Stimulated activated CD8-positive, alpha-beta memory T cell treated with anti-CD3 and anti-CD28 coated beads, Interleukin-2, amount 100 ng/mL, for 1 hour (primary cell): Measurements from ENCODE around the gene TYMP.
"Not testable (repeated sequence)": the region's sequence is repeated elsewhere in the genome, so short reads cannot be mapped to it uniquely, and the experiment has no call there.

Experiments
- DNase-seq, 2 donors: peaks; one replicate each; pipeline ENCODE4 v3.0.0-alpha.2; 2020; ENCODE audit warnings: low read depth in 2 of 2

TYMP gene

DNA sequence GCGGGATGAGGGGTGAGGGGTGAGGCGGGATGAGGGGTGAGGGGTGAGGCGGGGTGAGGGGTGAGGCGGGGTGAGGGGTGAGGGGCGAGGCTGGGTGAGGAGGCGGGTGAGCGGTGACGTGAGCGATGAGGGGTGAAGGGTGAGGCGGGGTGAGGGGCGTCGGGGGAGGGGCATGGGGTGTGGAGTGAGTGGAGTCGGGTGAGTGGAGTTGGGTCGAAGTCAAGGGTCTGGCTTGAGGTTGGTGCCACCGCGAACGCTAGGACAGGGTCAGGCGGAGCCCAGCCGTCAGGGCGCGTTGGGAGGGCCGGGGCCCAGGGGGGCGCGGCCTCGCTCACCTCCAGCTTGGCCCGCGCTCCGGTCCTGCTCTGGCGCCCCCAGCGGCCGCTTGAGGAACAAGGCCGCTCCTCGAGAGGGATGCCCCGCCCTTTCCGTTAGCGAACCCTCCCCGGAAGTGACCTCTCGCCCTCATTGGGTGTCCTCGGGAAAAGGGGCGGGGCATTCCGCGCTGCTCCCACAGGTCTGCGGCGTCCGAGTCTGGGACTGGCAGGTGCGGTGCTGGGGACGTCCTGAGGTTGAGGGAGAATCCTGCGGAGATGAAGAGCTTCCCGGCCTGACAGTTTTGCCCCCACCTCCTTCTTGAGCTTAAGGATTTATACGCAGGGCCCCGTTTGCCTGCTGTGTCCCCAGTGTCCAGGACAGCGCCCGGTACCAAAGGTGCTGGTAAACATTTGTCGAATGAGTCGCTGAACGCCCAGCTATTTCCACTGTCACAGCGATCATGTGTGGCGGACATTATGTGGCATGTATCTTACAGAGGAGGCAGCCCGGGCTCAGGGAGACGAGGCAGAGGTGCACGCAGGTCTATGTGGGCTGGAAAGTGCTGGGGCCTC lies 33.0 kb upstream of the TYMP start, which contains the start of gene SYCE3:
Gene SYCE3 (minus strand): TSS at position 397 of the 890 bp plus-strand sequence. CDS start 6,514 bp downstream, outside the sequence.
- peak; percentile 92 to 97 for DNase-seq

DNA sequence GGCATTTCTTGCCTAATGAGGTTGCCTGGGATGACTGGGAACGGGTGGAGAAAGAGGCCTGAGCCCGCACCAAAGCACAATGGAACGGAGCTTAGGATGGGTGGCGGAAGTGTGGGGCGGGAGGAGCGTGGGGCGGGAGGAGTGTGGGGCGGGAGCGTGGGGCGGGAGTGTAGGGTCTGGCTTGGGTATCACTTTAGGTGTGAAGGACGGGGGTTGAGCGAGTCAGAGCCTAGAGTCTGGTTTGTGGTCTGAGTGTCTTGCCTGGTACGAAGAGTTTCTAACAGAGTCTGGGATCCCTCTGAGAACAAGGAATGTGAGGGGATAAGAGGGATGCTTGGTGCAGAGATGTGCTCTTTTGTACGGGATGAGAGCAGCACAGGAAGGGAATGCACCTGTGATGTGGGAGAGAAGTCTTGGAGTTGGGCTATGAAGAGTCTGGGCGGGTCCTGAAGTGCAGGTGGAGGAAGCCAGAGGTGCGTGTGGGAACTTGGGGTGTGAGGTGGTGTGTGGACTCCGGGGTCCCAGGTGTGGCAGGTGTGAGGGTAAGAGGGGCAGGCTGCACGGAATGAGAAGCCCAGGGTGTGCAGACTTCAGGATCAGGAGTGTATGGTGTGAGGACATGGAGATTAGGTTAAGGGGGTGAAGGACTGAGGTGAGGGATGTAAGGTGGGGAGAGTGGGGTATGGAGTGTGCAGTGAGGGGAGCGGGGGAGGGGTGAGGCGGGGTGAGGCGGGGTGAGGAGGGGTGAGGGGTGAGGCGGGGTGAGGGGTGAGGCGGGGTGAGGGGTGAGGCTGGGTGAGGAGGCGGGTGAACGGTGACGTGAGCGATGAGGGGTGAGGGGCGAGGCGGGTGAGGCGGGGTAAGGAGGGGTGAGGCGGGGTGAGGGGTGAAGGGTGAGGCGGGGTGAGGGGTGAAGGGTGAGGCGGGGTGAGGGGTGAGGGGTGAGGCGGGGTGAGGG lies 31.9 kb upstream of the TYMP start:
- DNase-seq, result no peak

DNA sequence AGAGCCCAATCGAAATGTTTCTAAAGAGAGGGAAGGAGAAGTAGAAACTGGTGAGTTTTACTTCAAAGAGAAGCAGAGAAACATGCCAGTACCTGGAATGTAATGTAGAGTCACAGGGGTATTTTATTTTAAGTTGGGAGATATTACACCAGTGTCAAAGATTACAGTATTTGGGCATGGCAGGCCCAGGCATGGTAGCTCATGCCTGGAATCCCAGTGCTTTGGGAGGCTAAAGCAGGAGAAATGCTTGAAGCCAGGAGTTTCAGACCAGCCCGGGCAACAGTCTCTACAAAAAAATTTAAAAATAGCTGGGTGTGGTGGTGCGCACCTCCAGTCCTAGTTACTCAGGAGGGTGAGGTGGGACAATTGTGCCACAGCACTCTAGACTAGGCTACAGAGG lies 30.2 kb upstream of the TYMP start:
- DNase-seq, result no peak

DNA sequence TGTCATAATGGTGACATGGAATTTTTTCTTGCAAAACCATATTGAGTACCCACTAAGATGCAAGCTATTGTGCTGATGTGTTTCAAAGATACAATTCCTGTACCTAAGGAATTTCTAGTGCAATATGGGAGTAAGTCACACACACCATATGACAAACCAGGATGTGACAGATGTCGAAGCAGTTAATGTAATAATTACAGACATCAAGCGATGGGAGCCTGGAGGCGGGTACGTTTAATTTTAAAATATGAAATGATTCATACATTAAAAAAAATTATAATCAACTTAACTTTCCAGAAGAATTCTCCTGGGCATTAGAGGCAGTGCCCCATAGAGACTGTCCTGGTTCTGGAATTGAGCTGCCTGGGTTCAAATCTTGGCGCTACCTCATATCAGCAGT lies 26.9 kb upstream of the TYMP start:
- no peak for DNase-seq

DNA sequence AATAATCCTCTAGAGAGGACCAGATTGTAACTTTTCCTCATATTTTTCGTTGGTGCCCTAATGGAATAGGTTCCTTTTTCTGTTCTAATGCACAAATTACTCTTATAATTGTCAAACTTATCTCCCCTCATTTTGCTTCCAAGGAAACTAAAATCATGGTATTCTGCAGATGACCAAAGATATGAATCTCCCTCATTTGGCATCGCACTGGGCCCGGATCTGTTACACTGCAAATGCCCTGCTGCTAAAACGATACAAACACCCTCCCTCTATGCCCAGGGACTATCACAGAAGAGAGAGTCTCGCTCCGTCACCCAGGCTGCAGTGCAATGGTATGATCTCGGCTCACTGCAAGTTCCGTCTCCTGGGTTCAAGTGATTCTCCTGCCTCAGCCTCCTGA lies 23.5 kb upstream of the TYMP start:
- no peak for DNase-seq

DNA sequence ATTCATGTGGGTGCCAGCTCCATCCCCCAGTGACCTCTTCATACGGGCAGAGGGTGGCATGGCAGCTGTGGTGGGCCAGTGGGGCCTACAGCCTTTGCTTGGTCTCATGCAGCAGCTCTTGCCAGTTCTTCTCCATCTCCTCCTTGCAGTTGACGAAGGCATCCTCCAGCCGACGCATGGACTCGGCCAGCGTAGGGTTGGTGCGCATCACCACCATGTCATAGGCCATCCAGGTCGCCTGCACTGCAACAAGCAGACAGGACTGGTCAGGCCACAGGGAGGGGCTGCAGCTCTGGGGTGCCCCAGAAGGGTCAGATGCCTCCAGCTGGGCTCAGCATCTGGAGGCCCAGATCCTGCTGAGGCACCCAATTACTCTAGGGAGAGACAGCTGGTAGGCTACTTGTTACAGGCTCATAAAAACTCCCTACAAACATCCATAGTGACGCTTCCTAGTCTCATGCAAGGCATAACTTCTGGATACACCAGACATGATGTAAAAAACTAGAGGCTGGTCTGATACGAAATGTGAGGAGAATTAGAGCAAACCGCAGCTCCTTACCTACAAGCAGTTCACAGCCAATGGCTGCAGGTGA lies 21.4 kb upstream of the TYMP start:
- DNase-seq, result no peak

DNA sequence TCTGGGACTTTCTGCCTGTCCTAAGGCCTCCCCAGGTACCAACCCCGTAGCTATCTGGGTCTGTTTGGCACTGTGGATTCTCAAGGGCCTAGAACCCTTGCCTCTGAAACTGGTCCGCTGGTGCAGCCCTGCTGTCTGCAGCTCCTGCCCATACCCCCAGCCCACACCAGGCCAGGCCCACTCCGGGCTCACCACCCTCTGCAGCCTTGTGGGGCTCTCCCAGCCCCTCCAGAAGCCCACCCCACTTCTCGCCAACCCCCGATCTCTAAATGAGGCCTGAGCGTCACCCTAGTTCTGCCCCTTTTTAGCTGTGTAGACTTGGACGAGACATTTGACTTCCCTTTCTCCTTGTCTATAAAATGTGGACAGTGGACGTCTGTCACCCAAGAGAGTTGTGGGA lies 20.6 kb upstream of the TYMP start:
- no peak for DNase-seq

DNA sequence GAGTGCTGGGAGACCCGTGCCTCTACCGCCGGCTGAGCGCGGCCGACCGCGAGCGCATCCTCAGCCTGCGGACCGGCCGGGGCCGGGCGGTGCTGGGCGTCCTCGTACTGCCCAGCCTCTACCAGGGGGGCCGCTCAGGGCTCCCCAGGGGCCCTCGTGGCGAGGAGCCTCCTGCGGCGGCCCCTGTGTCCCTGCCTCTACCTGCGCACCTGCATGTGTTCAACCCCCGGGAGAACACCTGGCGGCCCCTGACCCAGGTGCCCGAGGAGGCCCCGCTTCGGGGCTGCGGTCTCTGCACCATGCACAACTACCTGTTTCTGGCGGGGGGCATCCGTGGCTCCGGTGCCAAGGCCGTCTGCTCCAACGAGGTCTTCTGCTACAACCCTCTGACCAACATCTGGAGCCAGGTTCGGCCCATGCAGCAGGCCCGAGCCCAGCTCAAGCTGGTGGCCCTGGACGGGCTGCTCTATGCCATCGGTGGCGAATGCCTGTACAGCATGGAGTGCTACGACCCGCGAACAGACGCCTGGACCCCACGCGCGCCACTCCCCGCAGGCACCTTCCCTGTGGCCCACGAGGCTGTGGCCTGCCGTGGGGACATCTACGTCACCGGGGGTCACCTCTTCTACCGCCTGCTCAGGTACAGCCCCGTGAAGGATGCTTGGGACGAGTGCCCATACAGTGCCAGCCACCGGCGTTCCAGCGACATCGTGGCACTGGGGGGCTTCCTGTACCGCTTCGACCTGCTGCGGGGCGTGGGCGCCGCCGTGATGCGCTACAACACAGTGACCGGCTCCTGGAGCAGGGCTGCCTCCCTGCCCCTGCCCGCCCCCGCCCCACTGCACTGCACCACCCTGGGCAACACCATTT lies 19.3 kb upstream of the TYMP start:
- no peak for DNase-seq

DNA sequence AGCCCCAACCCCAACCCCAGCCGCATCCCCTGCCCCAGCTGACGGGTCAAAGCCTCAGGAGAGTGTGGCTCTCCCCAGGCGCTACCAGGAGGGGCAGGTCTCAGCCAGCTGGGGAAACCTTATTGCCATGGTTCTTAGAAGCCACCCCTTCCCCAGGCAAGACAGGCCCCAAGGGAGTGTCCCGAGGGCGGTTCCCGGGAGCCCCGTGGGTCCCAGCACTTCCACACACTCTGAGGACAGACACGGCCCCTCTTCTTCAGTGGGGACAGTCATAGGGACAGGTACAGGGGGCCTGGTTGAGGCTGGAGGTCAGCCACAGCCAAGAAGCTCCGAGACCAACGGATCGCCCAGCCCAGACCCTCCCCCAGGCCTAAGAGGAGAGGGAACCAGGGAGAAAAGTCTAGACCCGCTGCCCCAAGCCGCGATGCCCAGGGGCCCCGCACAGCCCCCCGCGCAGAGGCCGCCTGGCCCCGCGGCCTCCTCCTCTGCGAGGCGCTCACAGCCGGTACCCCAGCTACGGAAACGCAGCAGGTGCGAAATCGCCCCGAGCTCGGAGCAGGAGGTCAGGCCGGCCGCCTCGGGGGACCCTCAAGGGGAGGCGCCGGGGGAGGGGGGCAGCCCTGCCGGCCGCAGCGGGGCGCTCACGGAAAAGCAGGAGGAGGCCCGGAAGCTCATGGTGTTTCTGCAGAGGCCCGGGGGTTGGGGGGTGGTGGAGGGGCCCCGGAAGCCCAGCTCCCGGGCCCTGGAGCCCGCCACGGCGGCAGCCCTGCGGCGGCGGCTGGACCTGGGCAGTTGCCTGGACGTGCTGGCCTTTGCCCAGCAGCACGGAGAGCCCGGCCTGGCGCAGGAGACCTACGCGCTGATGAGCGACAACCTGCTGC lies 18.5 kb upstream of the TYMP start:
- no peak for DNase-seq

DNA sequence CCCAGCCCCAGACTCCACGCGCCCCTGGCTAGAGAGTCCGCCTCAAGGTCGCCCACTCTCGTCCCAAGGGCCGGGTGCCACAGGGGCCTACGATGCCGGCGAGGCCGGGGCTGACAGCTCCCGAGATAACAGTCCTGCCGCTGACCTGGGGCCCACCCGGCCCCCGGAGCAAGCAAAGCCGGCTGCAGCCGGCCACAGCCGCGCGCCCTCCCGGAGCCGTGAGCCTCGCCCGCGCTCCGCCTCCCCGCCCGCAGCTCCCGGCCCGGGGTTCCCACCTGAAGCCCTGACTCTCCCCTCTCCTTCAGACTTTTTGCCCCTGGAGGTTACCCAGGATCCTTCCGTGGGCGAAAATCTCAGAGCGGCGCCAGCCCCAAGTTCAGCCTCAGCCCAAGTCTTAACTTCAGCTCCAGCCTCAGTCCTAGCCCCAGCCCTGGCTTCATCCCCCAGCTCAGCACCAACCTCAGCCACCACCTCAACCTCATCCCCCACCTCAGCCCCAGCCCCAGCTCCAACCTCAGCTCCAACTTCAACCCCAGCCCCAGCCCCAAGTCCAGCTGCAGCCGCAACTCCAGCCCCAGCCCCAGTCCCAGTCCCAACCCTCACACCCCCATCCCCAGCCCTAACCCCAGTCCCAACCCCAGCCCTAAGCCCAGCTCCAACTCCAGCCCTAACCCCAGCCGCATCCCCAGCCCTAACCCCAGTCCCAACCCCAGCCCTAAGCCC lies 17.6 kb upstream of the TYMP start:
- DNase-seq, result no peak

DNA sequence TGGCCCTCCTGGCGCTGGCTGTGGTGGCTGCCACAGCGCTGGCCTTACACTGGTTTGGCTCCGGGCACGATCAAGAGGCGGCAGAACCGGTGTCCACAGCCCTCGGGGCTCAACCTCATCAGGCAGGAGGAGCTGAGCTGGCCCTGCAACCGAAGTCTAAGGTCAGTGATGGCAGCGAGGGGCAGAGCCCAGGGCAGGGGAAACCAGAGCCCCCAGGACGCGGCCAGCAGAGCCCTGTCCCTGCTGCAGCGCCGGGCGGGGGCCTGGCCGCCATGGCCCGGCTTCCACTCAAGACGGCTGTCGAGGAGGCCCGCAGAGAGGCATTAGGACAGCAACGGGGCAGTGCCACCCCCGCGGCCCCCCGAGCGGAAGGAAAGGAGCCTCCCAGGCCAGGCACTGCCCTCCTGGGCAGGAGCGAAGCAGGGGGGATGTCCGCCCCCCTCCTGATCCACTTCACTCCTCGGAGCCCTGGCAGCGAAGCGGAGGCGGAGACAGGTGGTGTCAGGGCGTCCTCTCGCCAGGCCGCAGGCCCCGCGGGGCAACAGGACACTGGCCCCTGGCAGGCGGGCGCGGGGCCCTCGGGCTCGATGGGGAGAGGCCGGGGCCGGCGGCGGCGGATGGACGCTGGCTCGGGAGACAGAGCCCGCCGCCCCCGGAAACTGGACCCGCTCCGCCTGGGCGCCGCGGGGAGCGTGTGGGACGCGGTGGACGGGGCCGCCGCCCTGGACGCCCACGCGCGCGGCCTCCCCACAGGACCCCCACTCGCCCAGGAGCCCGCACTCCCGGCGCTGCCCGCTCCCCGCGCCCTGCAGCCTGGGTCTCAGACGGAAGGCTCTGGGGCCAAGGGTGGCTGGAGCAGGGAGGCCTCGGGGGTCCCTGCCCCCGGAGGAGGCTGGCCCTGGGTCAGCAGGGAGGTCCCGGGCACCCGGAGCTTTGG lies 16.8 kb upstream of the TYMP start:
- no peak for DNase-seq

DNA sequence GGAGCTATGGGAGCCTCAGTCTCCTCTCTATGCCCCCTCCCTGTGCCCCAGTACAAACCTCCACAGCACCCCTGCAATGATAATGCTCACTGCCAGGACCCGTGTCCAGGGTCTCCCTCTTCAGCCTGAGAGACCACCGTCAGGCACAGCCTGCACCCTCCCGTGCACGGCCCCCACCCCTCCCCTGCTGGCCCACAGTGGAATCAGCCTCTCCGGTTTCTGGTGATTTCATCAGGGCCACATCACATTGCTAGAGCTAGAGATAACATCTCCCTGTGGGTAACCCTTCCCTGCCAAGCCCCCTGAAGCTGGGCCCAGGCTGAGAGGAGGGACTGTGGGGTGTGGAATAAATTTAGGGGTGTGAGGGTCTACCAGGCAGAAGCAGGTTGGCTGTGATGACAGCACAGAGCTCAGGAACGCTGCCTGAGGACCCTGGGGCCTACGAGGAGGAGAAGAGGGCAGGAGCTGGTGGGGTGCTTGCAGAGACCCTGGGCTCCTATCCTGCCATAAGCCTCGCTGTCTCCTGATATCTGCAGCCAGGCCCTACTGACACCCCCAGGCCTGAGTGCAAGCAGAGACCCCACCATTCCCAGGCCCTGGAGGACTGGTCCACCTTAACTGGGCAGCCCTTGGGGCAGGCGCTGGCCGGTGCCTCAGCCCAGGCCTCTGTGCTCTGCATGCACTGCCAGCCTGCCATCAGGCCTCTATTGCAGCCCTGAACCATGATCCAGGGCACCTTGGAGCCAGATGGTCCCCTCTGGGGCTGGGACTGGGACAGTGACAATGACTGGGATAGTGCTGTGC lies 15.9 kb upstream of the TYMP start, which contains the start of gene KLHDC7B:
Gene KLHDC7B (plus strand): TSS at position 378 of the 804 bp plus-strand sequence. CDS start 345 bp downstream, at position 723.
- no peak for DNase-seq

DNA sequence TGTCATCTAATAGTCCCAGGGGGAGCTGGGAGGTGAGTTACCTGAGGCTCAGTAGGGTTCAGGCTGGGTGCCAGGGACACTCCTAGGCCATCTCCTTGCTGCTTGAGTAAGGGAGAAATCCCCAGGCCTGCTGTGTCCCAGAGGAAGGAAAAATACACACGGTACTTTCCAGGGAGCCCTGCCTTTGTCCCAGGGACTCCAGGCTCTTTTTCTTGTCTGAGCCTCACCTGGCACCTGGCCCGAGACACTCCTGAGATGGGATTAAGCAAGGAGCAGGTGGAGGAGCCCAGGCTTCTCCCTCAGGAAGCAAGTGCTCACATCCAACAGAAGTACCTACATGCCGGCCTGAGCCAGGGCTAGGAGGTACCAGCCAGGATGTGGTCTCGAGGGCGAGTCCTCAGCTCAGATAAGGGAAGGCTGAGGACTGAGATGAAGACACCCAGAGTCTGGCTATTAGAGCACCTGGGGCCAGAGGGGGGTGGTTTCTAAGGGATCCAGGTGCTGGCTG lies 15.0 kb upstream of the TYMP start:
- DNase-seq, result no peak

DNA sequence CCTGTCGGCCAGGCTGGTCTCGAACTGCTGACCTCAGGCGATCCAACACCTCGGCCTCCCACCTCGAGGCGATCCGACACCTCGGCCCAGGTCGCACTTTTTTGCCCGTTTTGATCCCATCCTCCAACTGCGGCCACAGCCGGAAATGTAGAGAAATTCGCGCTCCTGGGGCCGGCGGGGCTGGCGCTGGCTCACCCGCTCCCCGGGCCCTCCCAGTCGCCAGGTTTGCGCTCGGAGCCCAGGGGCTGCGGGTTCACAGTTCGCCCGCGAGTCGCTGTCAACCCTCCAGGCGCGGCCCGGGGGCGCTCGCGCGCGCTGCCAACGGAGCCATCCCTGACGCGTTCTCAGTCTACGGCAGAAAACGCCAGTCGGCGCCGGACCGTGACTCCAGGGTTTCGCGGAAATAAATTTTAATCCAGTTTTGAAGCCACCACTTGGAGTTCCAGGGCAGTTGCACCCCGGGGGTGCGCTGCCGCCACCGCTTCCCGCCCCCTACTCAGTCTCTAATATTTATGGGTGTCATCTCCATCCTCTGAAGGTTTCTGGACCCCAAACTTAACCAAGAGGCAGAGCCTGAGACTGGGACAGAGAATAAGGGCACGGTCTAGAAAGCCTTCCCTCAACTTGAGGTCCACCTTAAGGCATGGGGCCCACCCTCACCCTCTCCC lies 14.4 kb upstream of the TYMP start:
- DNase-seq, result peak; percentile 69 to 74

DNA sequence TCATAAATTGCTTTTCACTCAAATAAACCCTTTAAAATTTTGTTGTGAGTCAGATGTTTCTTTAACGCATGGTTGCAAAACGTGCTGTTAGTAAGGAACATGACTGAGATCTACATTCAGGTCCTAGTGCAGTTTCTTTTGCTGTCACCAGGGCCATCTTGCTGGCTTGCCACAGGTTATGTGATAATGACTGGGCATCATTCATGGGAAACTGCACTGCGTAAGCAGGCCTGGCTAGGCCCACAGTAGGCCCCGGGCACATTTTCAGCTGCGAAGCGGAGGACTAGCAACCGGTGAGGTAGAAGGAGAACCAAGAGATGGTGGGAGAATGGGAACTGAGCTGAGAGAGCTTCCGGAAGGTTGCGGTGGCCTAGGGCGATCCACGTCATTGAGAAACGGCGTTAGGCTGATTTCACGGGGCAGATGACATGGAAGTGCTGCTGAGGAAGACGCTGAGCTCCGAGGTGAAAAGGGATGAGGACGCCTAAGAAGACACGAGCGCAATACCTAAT lies 12.7 kb upstream of the TYMP start:
- DNase-seq, result no peak

DNA sequence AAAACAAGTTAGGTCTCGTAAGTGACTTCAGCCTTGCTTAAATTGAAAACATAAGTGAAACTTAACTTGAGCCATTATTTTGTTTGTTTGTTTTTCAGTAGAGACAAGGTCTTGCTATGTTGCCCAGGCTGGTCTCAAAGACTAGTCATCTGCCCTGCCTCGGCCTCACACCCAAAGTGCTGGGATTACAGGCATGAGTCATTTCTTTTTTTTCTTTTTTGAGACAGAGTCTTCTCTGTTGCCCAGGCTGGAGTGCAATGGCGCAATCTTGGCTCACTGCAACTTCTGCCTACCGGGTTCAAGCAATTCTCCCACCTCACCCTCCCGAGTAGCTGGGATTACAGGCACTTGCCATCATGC lies 11.8 kb upstream of the TYMP start:
- DNase-seq, result not testable (repeated sequence)
